ENCODE results near the gene TFDP1.

- TF ChIP-seq POLR2A (IDR thresholded peaks at IDR 0.05) (no peak), CTCF (IDR thresholded peaks at IDR 0.05) (no peak)
Measured at GRCh38 chr13:113544071-113544891, 40.3 kb upstream of the TFDP1 start.
